HG02840 (cell line): Measurements from ENCODE around the gene PAPPA2.
"Not testable (repeated sequence)": the region's sequence is repeated elsewhere in the genome, so short reads cannot be mapped to it uniquely, and the experiment has no call there.

ENCODE experiments used
- ATAC-seq: cut with Tn5 transposase; IDR thresholded peaks from one replicate; pipeline ENCODE4 v1.9.1; 2021; ENCODE audit warnings: mild to moderate bottlenecking, moderate library complexity, moderate number of reproducible peaks; ENCODE audit not compliant: unreplicated experiment, low FRiP score

PAPPA2 gene

GRCh38 chr1:176545034-176545639 is 82.2 kb downstream of the PAPPA2 start:
- ATAC-seq = no peak

GRCh38 chr1:176546825-176547224 is 83.8 kb downstream of the PAPPA2 start:
- no peak for ATAC-seq

GRCh38 chr1:176551146-176551545 is 88.2 kb downstream of the PAPPA2 start:
- ATAC-seq = no peak

- ATAC-seq = no peak
These were observed 89.4 kb downstream of the PAPPA2 start for GRCh38 chr1:176552217-176552991.

GRCh38 chr1:176552999-176553398 is 90.0 kb downstream of the PAPPA2 start:
- ATAC-seq = no peak

- ATAC-seq = no peak
These were observed 93.3 kb downstream of the PAPPA2 start for GRCh38 chr1:176556288-176556687.

- ATAC-seq = no peak
These were observed 94.7 kb downstream of the PAPPA2 start for GRCh38 chr1:176557543-176558258.

- no peak for ATAC-seq
These were observed 95.6 kb downstream of the PAPPA2 start for GRCh38 chr1:176558561-176558960.

- ATAC-seq = no peak
These were observed 96.5 kb downstream of the PAPPA2 start for GRCh38 chr1:176559474-176559873.

GRCh38 chr1:176559878-176560277 is 96.9 kb downstream of the PAPPA2 start:
- no peak for ATAC-seq

- no peak for ATAC-seq
These were observed 97.7 kb downstream of the PAPPA2 start for GRCh38 chr1:176560681-176561080.

- not testable (repeated sequence) for ATAC-seq
These were observed 98.8 kb downstream of the PAPPA2 start for GRCh38 chr1:176561761-176562160.

- no peak for ATAC-seq
These were observed 103.3 kb downstream of the PAPPA2 start for GRCh38 chr1:176566004-176566975.

- ATAC-seq = no peak
These were observed 104.3 kb downstream of the PAPPA2 start for GRCh38 chr1:176567190-176567794.

GRCh38 chr1:176568185-176568584 is 105.2 kb downstream of the PAPPA2 start:
- ATAC-seq = no peak

- ATAC-seq = no peak
These were observed 111.8 kb downstream of the PAPPA2 start for GRCh38 chr1:176574756-176575155.

GRCh38 chr1:176575991-176576390 is 113.0 kb downstream of the PAPPA2 start:
- no peak for ATAC-seq

GRCh38 chr1:176576670-176577069 is 113.7 kb downstream of the PAPPA2 start:
- ATAC-seq = no peak

- ATAC-seq = no peak
These were observed 114.7 kb downstream of the PAPPA2 start for GRCh38 chr1:176577646-176578197.

GRCh38 chr1:176579087-176579486 is 116.1 kb downstream of the PAPPA2 start:
- ATAC-seq = no peak
